Trophoblast cell (in vitro differentiated cells and primary cell): Measurements from ENCODE around the gene RPAP3.

Experiments used
- DNase-seq, 2 donors: peaks; one replicate each; pipeline ENCODE4 v3.0.0-alpha.2; 2016
- H2AFZ ChIP-seq: 2 replicates; pipeline ENCODE4 v1.6.1; 2013; ENCODE audit warnings: low read length, moderate library complexity, mild to moderate bottlenecking; ENCODE audit not compliant: insufficient read depth, poor library complexity
- H2AK5ac ChIP-seq: 2 replicates; pipeline ENCODE4 v1.6.1; 2013; ENCODE audit warnings: mild to moderate bottlenecking, low read length
- H2BK120ac ChIP-seq: 2 replicates; pipeline ENCODE4 v1.6.1; 2013; ENCODE audit warnings: low read length, mild to moderate bottlenecking, moderate library complexity; ENCODE audit not compliant: insufficient read depth, poor library complexity
- H2BK12ac ChIP-seq: 2 replicates; pipeline ENCODE4 v1.6.1; 2013; ENCODE audit warnings: mild to moderate bottlenecking, low read length, moderate library complexity
- H2BK5ac ChIP-seq: 2 replicates; pipeline ENCODE4 v1.6.1; 2013; ENCODE audit warnings: low read length, low read depth, moderate library complexity, mild to moderate bottlenecking; ENCODE audit not compliant: poor library complexity
- H3K14ac ChIP-seq: 2 replicates; pipeline ENCODE4 v1.6.1; 2013; ENCODE audit warnings: mild to moderate bottlenecking, low read length
- H3K18ac ChIP-seq: 2 replicates; pipeline ENCODE4 v1.6.1; 2013; ENCODE audit warnings: mild to moderate bottlenecking, low read length
- H3K23ac ChIP-seq: 2 replicates; pipeline ENCODE4 v1.6.1; 2013; ENCODE audit warnings: low read length
- H3K27ac ChIP-seq: 2 replicates; pipeline ENCODE4 v1.5.1; 2013; ENCODE audit warnings: low read depth, mild to moderate bottlenecking, inconsistent platforms, low read length, moderate library complexity
- H3K27me3 ChIP-seq: 2 replicates; pipeline ENCODE4 v1.6.1; 2013; ENCODE audit warnings: inconsistent platforms, mild to moderate bottlenecking, low read length, moderate library complexity; ENCODE audit not compliant: insufficient read depth
- H3K36me3 ChIP-seq, 2 experiments: 1 replicate in 1 of 2; 2 replicates in 1 of 2; pipeline ENCODE4 v1.6.1; 2013; ENCODE audit warnings: low read length in 2 of 2, mild to moderate bottlenecking in 2 of 2, moderate library complexity in 1 of 2; ENCODE audit not compliant: insufficient read depth in 2 of 2, control insufficient read depth in 1 of 2
- H3K4ac ChIP-seq: 2 replicates; pipeline ENCODE4 v1.6.1; 2013; ENCODE audit warnings: low read depth, mild to moderate bottlenecking, low read length, moderate library complexity
- H3K4me1 ChIP-seq, 2 experiments: 1 replicate in 1 of 2; 2 replicates in 1 of 2; pipeline ENCODE4 v1.6.1; 2013; ENCODE audit warnings: low read length in 2 of 2, mild to moderate bottlenecking in 2 of 2, moderate library complexity in 1 of 2; ENCODE audit not compliant: insufficient read depth in 2 of 2, control insufficient read depth in 1 of 2
- H3K4me2 ChIP-seq: 2 replicates; pipeline ENCODE4 v1.6.1; 2013; ENCODE audit warnings: inconsistent platforms, mild to moderate bottlenecking, low read length, moderate library complexity
- H3K4me3 ChIP-seq: 2 replicates; pipeline ENCODE4 v1.5.1; 2013; ENCODE audit warnings: mild to moderate bottlenecking, low read depth, low read length, inconsistent platforms
- H3K79me1 ChIP-seq: one replicate; pipeline ENCODE4 v1.6.1; 2013; ENCODE audit warnings: low read length
- H3K79me2 ChIP-seq: 2 replicates; pipeline ENCODE4 v1.6.1; 2013; ENCODE audit warnings: low read length, mild to moderate bottlenecking; ENCODE audit not compliant: control insufficient read depth, insufficient read depth, poor library complexity
- H3K9ac ChIP-seq: 2 replicates; pipeline ENCODE4 v1.6.1; 2013; ENCODE audit warnings: mild to moderate bottlenecking, low read length
- H3K9me3 ChIP-seq: 2 replicates; pipeline ENCODE4 v1.6.1; 2013; ENCODE audit warnings: low read depth, mild to moderate bottlenecking, control low read depth, inconsistent platforms, low read length; ENCODE audit not compliant: insufficient read depth
- H4K12ac ChIP-seq: 2 replicates; pipeline ENCODE4 v1.6.1; 2013; ENCODE audit warnings: low read depth, mild to moderate bottlenecking, low read length, moderate library complexity
- H4K8ac ChIP-seq: 2 replicates; pipeline ENCODE4 v1.6.1; 2013; ENCODE audit warnings: low read depth, mild to moderate bottlenecking, low read length, moderate library complexity
- H4K91ac ChIP-seq: one replicate; pipeline ENCODE4 v1.6.1; 2013; ENCODE audit warnings: low read depth, mild to moderate bottlenecking, low read length, moderate library complexity
- WGBS: extraction: QIAGEN DNeasy Blood & Tissue Kit; methylation state at CpG from one replicate; pipeline ENCODE4 v1.1.7; 2013; ENCODE audit warnings: missing lambda C conversion rate; ENCODE audit not compliant: insufficient read length, insufficient coverage; ENCODE audit errors: extremely low coverage; 5-methylcytosine and 5-hydroxymethylcytosine counted together

Gene RPAP3

GRCh38 chr12:47707355-47707754 is 1.5 kb upstream of the RPAP3 start:
- H3K4me3 ChIP-seq = no peak overlapping the region
- no peak overlapping the region for H2BK5ac ChIP-seq
- H3K36me3 ChIP-seq = no peaks in the 10 kb centered on the region
- H3K27me3 ChIP-seq = no peaks in the 10 kb centered on the region
- peaks cover 7% of the 10 kb centered on the region for H3K79me2 ChIP-seq
- no peak overlapping the region for H2AK5ac ChIP-seq
- no peak overlapping the region for H3K4me2 ChIP-seq
- DNase-seq = no peak
- H3K4me1 ChIP-seq = no peaks in the 10 kb centered on the region
- no peaks in the 10 kb centered on the region for H3K9me3 ChIP-seq
- H4K8ac ChIP-seq = no peak overlapping the region
- H3K14ac ChIP-seq = no peak overlapping the region
- H4K12ac ChIP-seq = no peak overlapping the region
- H2BK120ac ChIP-seq = no peak overlapping the region
- no peak overlapping the region for H2BK12ac ChIP-seq
- H4K91ac ChIP-seq = no peak overlapping the region
- H3K23ac ChIP-seq = no peak overlapping the region
- no peak overlapping the region for H3K9ac ChIP-seq
- no peak overlapping the region for H3K4ac ChIP-seq
- H2AFZ ChIP-seq = no peak overlapping the region
- peaks cover 4% of the 10 kb centered on the region for H3K79me1 ChIP-seq
- no peak overlapping the region for H3K27ac ChIP-seq
- no peak overlapping the region for H3K18ac ChIP-seq

DNA sequence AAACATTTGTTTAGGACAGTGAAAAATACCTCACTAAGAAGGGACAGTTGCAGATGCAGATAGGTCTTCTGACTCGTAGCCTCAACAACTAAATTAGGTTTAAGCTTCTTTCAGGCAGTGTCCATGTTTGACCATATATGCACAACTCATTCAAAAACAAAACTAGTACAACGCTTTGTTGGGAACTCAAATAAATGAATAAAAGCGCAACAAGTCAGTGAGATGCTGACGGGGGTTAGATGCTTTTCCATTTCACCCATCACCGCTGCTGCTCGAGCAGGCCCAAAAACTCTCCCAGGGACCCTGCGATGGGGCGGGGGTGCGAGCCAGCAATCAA is 633 bp downstream of the RPAP3 start:
- Histone ChIP-seq H3K23ac (no peak overlapping the region), H4K91ac (no peak overlapping the region)
- WGBS = no CpG with 5 or more reads among the region's 9 CpGs

GRCh38 chr12:47704719-47705118 is 1.1 kb downstream of the RPAP3 start:
- Histone ChIP-seq H3K18ac (no peak overlapping the region), H2BK12ac (no peak overlapping the region), H3K4ac (no peak overlapping the region), H4K12ac (no peak overlapping the region), H3K79me1 (peaks cover 4% of the 10 kb centered on the region), H2BK120ac (no peak overlapping the region), H3K4me1 (no peaks in the 10 kb centered on the region), H3K23ac (no peak overlapping the region), H3K9me3 (no peaks in the 10 kb centered on the region), H2AK5ac (no peak overlapping the region), H3K27me3 (no peaks in the 10 kb centered on the region), H3K9ac (no peak overlapping the region), H3K27ac (no peak overlapping the region), H3K36me3 (peaks cover 2 to 6% of the 10 kb centered on the region in 2 experiments), H2BK5ac (no peak overlapping the region), H3K14ac (no peak overlapping the region), H3K79me2 (peaks cover 7% of the 10 kb centered on the region), H4K91ac (no peak overlapping the region), H2AFZ (no peak overlapping the region), H3K4me3 (no peak overlapping the region), H4K8ac (no peak overlapping the region), H3K4me2 (peak overlapping the region; percentile 85)
- no peak for DNase-seq
- no CpG with 5 or more reads among the region's 9 CpGs for WGBS

More for the DNA sequence above, 633 bp downstream of the RPAP3 start:
- H3K4me2 ChIP-seq = peak overlapping the region; percentile 85
- peak overlapping the region; percentile 85 for H4K12ac ChIP-seq
- peak overlapping the region; percentile 84 for H3K14ac ChIP-seq
- no peaks in the 10 kb centered on the region for H3K4me1 ChIP-seq
- H3K18ac ChIP-seq = peak overlapping the region; percentile 97
- H3K79me1 ChIP-seq = peaks cover 4% of the 10 kb centered on the region
- H3K36me3 ChIP-seq = peaks cover 0 to 5% of the 10 kb centered on the region in 2 experiments
- no peak overlapping the region for H2BK5ac ChIP-seq
- H3K4me3 ChIP-seq = peak overlapping the region; percentile 100
- no peaks in the 10 kb centered on the region for H3K27me3 ChIP-seq
- no peaks in the 10 kb centered on the region for H3K9me3 ChIP-seq
- H2BK120ac ChIP-seq = no peak overlapping the region
- peaks cover 7% of the 10 kb centered on the region for H3K79me2 ChIP-seq
- no peak overlapping the region for H2BK12ac ChIP-seq
- no peak overlapping the region for H2AK5ac ChIP-seq
- DNase-seq = no peak
- peak overlapping the region; percentile 95 for H2AFZ ChIP-seq
- H3K9ac ChIP-seq = peak overlapping the region; percentile 85
- peak overlapping the region; percentile 95 for H4K8ac ChIP-seq
- H3K27ac ChIP-seq = no peak overlapping the region
- H3K4ac ChIP-seq = peak overlapping the region; percentile 85

GRCh38 chr12:47700263-47700662 is 5.6 kb downstream of the RPAP3 start:
- Histone ChIP-seq H3K4me3 (no peak overlapping the region), H2BK12ac (no peak overlapping the region), H3K9ac (no peak overlapping the region), H2BK5ac (no peak overlapping the region), H2AFZ (no peak overlapping the region), H3K4me1 (no peaks in the 10 kb centered on the region), H3K27ac (no peak overlapping the region), H3K4ac (no peak overlapping the region), H3K36me3 (peaks cover 4 to 9% of the 10 kb centered on the region in 2 experiments), H3K9me3 (no peaks in the 10 kb centered on the region), H3K14ac (no peak overlapping the region), H3K79me2 (peaks cover 2% of the 10 kb centered on the region), H3K23ac (no peak overlapping the region), H2AK5ac (no peak overlapping the region), H4K12ac (no peak overlapping the region), H4K91ac (no peak overlapping the region), H3K27me3 (no peaks in the 10 kb centered on the region), H4K8ac (no peak overlapping the region), H2BK120ac (no peak overlapping the region), H3K4me2 (no peak overlapping the region), H3K79me1 (no peaks in the 10 kb centered on the region), H3K18ac (no peak overlapping the region)
- DNase-seq = no peak
- WGBS = no CpG with 5 or more reads among the region's 2 CpGs
